MM.1S (cell line): Measurements from ENCODE around the gene TRIM29.

Experiments used
- DNase-seq: peaks from one replicate; pipeline ENCODE4 v3.0.0-alpha.2; 2015
- H2AFZ ChIP-seq: fragments of 300-600 bp; sonication (generic); 2 replicates; pipeline ENCODE4 v1.6.0; 2016; ENCODE audit warnings: antibody characterized with exemption, low read length
- H3F3A ChIP-seq: fragments of 300-600 bp; sonication (generic); 2 replicates; pipeline ENCODE4 v1.6.1; 2016; ENCODE audit warnings: mild to moderate bottlenecking, antibody characterized with exemption, low read length, moderate library complexity, mixed read lengths; ENCODE audit not compliant: insufficient read depth
- H3K27ac ChIP-seq: fragments of 300-600 bp; sonication (generic); 2 replicates; pipeline ENCODE4 v1.5.1; 2016; ENCODE audit warnings: mild to moderate bottlenecking, low read length
- H3K27me3 ChIP-seq: fragments of 300-600 bp; sonication (generic); replicated peaks from 2 replicates; pipeline ENCODE4 v1.6.0; 2016; ENCODE audit warnings: low read length; ENCODE audit not compliant: insufficient read depth
- H3K36me3 ChIP-seq: fragments of 300-600 bp; sonication (generic); replicated peaks from 2 replicates; pipeline ENCODE4 v1.6.1; 2016; ENCODE audit warnings: mild to moderate bottlenecking, low read length, mixed read lengths; ENCODE audit not compliant: insufficient read depth
- H3K4me1 ChIP-seq: fragments of 300-600 bp; sonication (generic); 2 replicates; pipeline ENCODE4 v1.6.1; 2016; ENCODE audit warnings: low read length, mixed read lengths
- H3K4me2 ChIP-seq: fragments of 300-600 bp; sonication (generic); 2 replicates; pipeline ENCODE4 v1.6.0; 2016; ENCODE audit warnings: low read depth, low read length
- H3K4me3 ChIP-seq: fragments of 300-600 bp; sonication (generic); 2 replicates; pipeline ENCODE4 v1.5.1; 2016; ENCODE audit warnings: low read length, mixed read lengths
- H3K79me2 ChIP-seq: fragments of 300-600 bp; sonication (generic); 2 replicates; pipeline ENCODE4 v1.6.1; 2016; ENCODE audit warnings: mixed run types, low read length, mixed read lengths
- H3K9ac ChIP-seq: fragments of 300-600 bp; sonication (generic); 2 replicates; pipeline ENCODE4 v1.6.1; 2016; ENCODE audit warnings: low read length, mixed read lengths
- H3K9me2 ChIP-seq: fragments of 300-600 bp; sonication (generic); replicated peaks from 2 replicates; pipeline ENCODE4 v1.6.1; 2016; ENCODE audit warnings: mild to moderate bottlenecking, low read length, mixed read lengths; ENCODE audit not compliant: insufficient read depth
- H3K9me3 ChIP-seq: fragments of 300-600 bp; sonication (generic); replicated peaks from 2 replicates; pipeline ENCODE4 v1.6.1; 2016; ENCODE audit warnings: mild to moderate bottlenecking, low read length, mixed read lengths; ENCODE audit not compliant: insufficient read depth
- H4K20me1 ChIP-seq: fragments of 300-600 bp; sonication (generic); 2 replicates; pipeline ENCODE4 v1.6.1; 2016; ENCODE audit warnings: mild to moderate bottlenecking, low read length, moderate library complexity, mixed read lengths; ENCODE audit not compliant: insufficient read depth
- CTCF ChIP-seq: fragments of 300-600 bp; sonication (generic); IDR thresholded peaks from 2 replicates; pipeline ENCODE4 v1.5.1; 2016; ENCODE audit warnings: antibody characterized with exemption, low read length, mixed read lengths
- EZH2 ChIP-seq: fragments of 300-600 bp; sonication (generic); optimal IDR thresholded peaks from 2 replicates; pipeline ENCODE3; 2017; ENCODE audit warnings: low read depth, mild to moderate bottlenecking, antibody characterized with exemption, low read length, mixed read lengths
- EZH2phosphoT487 ChIP-seq: fragments of 300-600 bp; sonication (generic); IDR thresholded peaks from 2 replicates; pipeline ENCODE4 v1.6.1; 2018; ENCODE audit warnings: antibody characterized with exemption, low read length

The TRIM29 gene

GRCh38 chr11:120107692-120108091 is 30.2 kb downstream of the TRIM29 start:
- Histone ChIP-seq H3K79me2 (no peaks in the 10 kb centered on the region), H3K36me3 (no peaks in the 10 kb centered on the region), H2AFZ (no peak overlapping the region), H3F3A (no peaks in the 10 kb centered on the region), H4K20me1 (no peaks in the 10 kb centered on the region), H3K4me2 (no peak overlapping the region), H3K9me3 (no peaks in the 10 kb centered on the region), H3K27me3 (peaks cover 56% of the 10 kb centered on the region), H3K4me1 (no peaks in the 10 kb centered on the region), H3K27ac (no peak overlapping the region), H3K9ac (no peak overlapping the region), H3K4me3 (no peak overlapping the region), H3K9me2 (no peaks in the 10 kb centered on the region)
- no peak for TF ChIP-seq CTCF
- no peak for TF ChIP-seq EZH2phosphoT487
- TF ChIP-seq EZH2, result no peak
- DNase-seq, result no peak

GRCh38 chr11:120106354-120107150 is 31.4 kb downstream of the TRIM29 start:
- H3K9ac ChIP-seq, result no peak overlapping the region
- no peak overlapping the region for H3K27ac ChIP-seq
- H3F3A ChIP-seq, result no peaks in the 10 kb centered on the region
- no peak overlapping the region for H3K4me3 ChIP-seq
- H2AFZ ChIP-seq, result no peak overlapping the region
- no peaks in the 10 kb centered on the region for H3K9me2 ChIP-seq
- H4K20me1 ChIP-seq, result no peaks in the 10 kb centered on the region
- H3K4me1 ChIP-seq, result no peaks in the 10 kb centered on the region
- H3K9me3 ChIP-seq, result no peaks in the 10 kb centered on the region
- H3K79me2 ChIP-seq, result no peaks in the 10 kb centered on the region
- TF ChIP-seq CTCF (no peak), EZH2 (no peak), EZH2phosphoT487 (no peak)
- DNase-seq, result no peak
- H3K4me2 ChIP-seq, result no peak overlapping the region
- peaks cover 53% of the 10 kb centered on the region for H3K27me3 ChIP-seq
- H3K36me3 ChIP-seq, result no peaks in the 10 kb centered on the region

GRCh38 chr11:120105576-120105975 is 32.3 kb downstream of the TRIM29 start:
- no peaks in the 10 kb centered on the region for H3F3A ChIP-seq
- no peak overlapping the region for H3K4me2 ChIP-seq
- H3K4me3 ChIP-seq, result no peak overlapping the region
- no peaks in the 10 kb centered on the region for H3K79me2 ChIP-seq
- H3K4me1 ChIP-seq, result no peaks in the 10 kb centered on the region
- no peak overlapping the region for H3K9ac ChIP-seq
- H4K20me1 ChIP-seq, result no peaks in the 10 kb centered on the region
- no peak for DNase-seq
- H2AFZ ChIP-seq, result no peak overlapping the region
- TF ChIP-seq CTCF (no peak), EZH2phosphoT487 (no peak)
- no peaks in the 10 kb centered on the region for H3K9me3 ChIP-seq
- H3K27me3 ChIP-seq, result peaks cover 62% of the 10 kb centered on the region
- H3K27ac ChIP-seq, result no peak overlapping the region
- no peaks in the 10 kb centered on the region for H3K9me2 ChIP-seq
- no peaks in the 10 kb centered on the region for H3K36me3 ChIP-seq
